Endothelial cell of umbilical vein (primary cell): ENCODE measurements around the gene POLR3B. TPM values are rescaled to one million over a fixed set of nuclear protein-coding genes. Genes with fewer than 3 reads are reported as not detected.

Source experiments
- BruUV-seq: library from RNA; stranded (reverse); fragments of 400-500 nt; replicated peaks from 2 replicates; lab custom pipeline; 2021; lab: Mats Ljungman, UMichigan
- CTCF ChIA-PET: fragments of 300-600, 350-600 bp; sonication (Branson Sonifier 250); formaldehyde crosslinking; loops from one replicate; lab custom pipeline; 2021; ENCODE audit warnings: antibody characterized with exemption, inconsistent platforms; lab: Charles Lee
- POLR2A ChIA-PET: fragments of 300-600, 350-600 bp; sonication (Branson Sonifier 250); formaldehyde crosslinking; loops from one replicate; lab custom pipeline; 2021; ENCODE audit warnings: antibody characterized with exemption, inconsistent platforms; lab: Charles Lee
- DNase-seq: peaks from one replicate; pipeline ENCODE4 v3.0.0-alpha.2; 2011; ENCODE audit warnings: low read depth, low spot score
- FAIRE-seq: peaks from 2 replicates; lab custom pipeline; 2011; peaks lifted over from hg19 to GRCh38; lab: Jason Lieb, UNC
- H2AFZ ChIP-seq: 2 replicates; pipeline ENCODE4 v1.6.0; 2012; ENCODE audit warnings: low read depth, low read length, control low read depth, inconsistent platforms
- H3K27ac ChIP-seq: 2 replicates; pipeline ENCODE4 v1.5.1; 2011; ENCODE audit warnings: low read depth, mild to moderate bottlenecking, control low read depth, low read length, moderate library complexity; ENCODE audit not compliant: insufficient read depth
- H3K27me3 ChIP-seq, 2 experiments: 2 replicates each; pipeline versions ENCODE4 v1.6.0 to v1.6.1; 2011; ENCODE audit warnings: low read length in 2 of 2, mixed read lengths in 1 of 2; ENCODE audit not compliant: control insufficient read depth in 2 of 2, insufficient read depth in 2 of 2
- H3K36me3 ChIP-seq, 2 experiments: 2 replicates in 1 of 2; 3 replicates in 1 of 2; pipeline ENCODE4 v1.5.1; 2011; ENCODE audit warnings: low read length in 2 of 2, mild to moderate bottlenecking in 1 of 2, moderate library complexity in 1 of 2; ENCODE audit not compliant: control insufficient read depth in 2 of 2, insufficient read depth in 2 of 2; ENCODE audit errors: extremely low read depth in 1 of 2
- H3K4me1 ChIP-seq: 3 replicates; pipeline ENCODE4 v1.5.1; 2011; ENCODE audit warnings: mild to moderate bottlenecking, low read length; ENCODE audit not compliant: control insufficient read depth, insufficient read depth; ENCODE audit errors: extremely low read depth
- H3K4me2 ChIP-seq: 2 replicates; pipeline ENCODE4 v1.6.1; 2011; ENCODE audit warnings: low read length, control low read depth, mixed read lengths; ENCODE audit not compliant: insufficient read depth
- H3K4me3 ChIP-seq, 3 experiments: fragments of 200-600 bp in 1 of 3; sonication (generic), shearing (Covaris generic) in 1 of 3; replicated peaks in 1 of 3; 2 replicates each; pipeline ENCODE4 v1.5.1; 2011 to 2016; ENCODE audit warnings: control low read depth in 3 of 3, low read length in 3 of 3, mild to moderate bottlenecking in 2 of 3, inconsistent platforms in 1 of 3, low read depth in 1 of 3, moderate library complexity in 1 of 3; ENCODE audit not compliant: insufficient read depth in 1 of 3
- H3K79me2 ChIP-seq: 2 replicates; pipeline ENCODE4 v1.6.0; 2012; ENCODE audit warnings: low read length, inconsistent platforms; ENCODE audit not compliant: control insufficient read depth, insufficient read depth
- H3K9ac ChIP-seq: replicated peaks from 2 replicates; pipeline ENCODE3; 2011; ENCODE audit warnings: low read length, control low read depth; ENCODE audit not compliant: insufficient read depth; ENCODE audit errors: extremely low read depth
- H3K9me1 ChIP-seq: replicated peaks from 3 replicates; pipeline ENCODE4 v1.6.0; 2011; ENCODE audit warnings: mild to moderate bottlenecking, low read length; ENCODE audit not compliant: control insufficient read depth, insufficient read depth; ENCODE audit errors: extremely low read depth
- H3K9me3 ChIP-seq: replicated peaks from 2 replicates; pipeline ENCODE4 v1.5.1; 2012; ENCODE audit warnings: low read length, inconsistent platforms; ENCODE audit not compliant: control insufficient read depth, insufficient read depth
- H4K20me1 ChIP-seq: replicated peaks from 2 replicates; pipeline ENCODE3; 2011; ENCODE audit warnings: mild to moderate bottlenecking, low read length; ENCODE audit not compliant: control insufficient read depth, insufficient read depth; ENCODE audit errors: extremely low read depth
- CTCF ChIP-seq, 2 donors: IDR thresholded peaks; 1 replicate in 1 of 2; 2 replicates in 1 of 2; pipeline ENCODE4 v1.5.1; 2011; ENCODE audit warnings: low read length in 2 of 2, mild to moderate bottlenecking in 2 of 2, moderate library complexity in 2 of 2, control low read depth in 1 of 2, inconsistent platforms in 1 of 2, low read depth in 1 of 2; ENCODE audit not compliant: insufficient read depth in 1 of 2; ENCODE audit errors: extremely low read depth in 1 of 2
- EZH2 ChIP-seq: IDR thresholded peaks from 2 replicates; pipeline ENCODE4 v1.6.1; 2012; ENCODE audit warnings: borderline replicate concordance, low read depth, mild to moderate bottlenecking, moderate library complexity, low read length, inconsistent platforms; ENCODE audit not compliant: severe bottlenecking
- FOS ChIP-seq: IDR thresholded peaks from 2 replicates; pipeline ENCODE4 v1.6.1; 2011; ENCODE audit warnings: mild to moderate bottlenecking, low read length, moderate library complexity, borderline replicate concordance; ENCODE audit not compliant: insufficient read depth
- GATA2 ChIP-seq: IDR thresholded peaks from 2 replicates; pipeline ENCODE4 v1.7.0; 2011; ENCODE audit warnings: low read depth, mild to moderate bottlenecking, moderate library complexity, mixed read lengths, low read length; ENCODE audit not compliant: insufficient read length, insufficient read depth
- JUN ChIP-seq: IDR thresholded peaks from 2 replicates; pipeline ENCODE4 v1.6.1; 2011; ENCODE audit warnings: borderline replicate concordance, low read depth; ENCODE audit not compliant: insufficient read length, insufficient read depth
- MAX ChIP-seq: IDR thresholded peaks from 2 replicates; pipeline ENCODE4 v1.6.1; 2011; ENCODE audit not compliant: insufficient read depth, insufficient read length
- MYC ChIP-seq: IDR thresholded peaks from one replicate; pipeline ENCODE4 v1.6.1; 2011; ENCODE audit warnings: mild to moderate bottlenecking, low read depth, low read length
- POLR2A ChIP-seq: IDR thresholded peaks from 2 replicates; pipeline ENCODE4 v1.6.1; 2012; ENCODE audit warnings: low read depth, mild to moderate bottlenecking, control low read depth, low read length
- POLR2AphosphoS5 ChIP-seq: IDR thresholded peaks from 2 replicates; pipeline ENCODE4 v1.6.1; 2012; ENCODE audit warnings: low read depth, mild to moderate bottlenecking, control low read depth, low read length, moderate library complexity; ENCODE audit not compliant: insufficient read depth
- dilution Hi-C: fragments of 300-500 bp; cut with MboI; formaldehyde crosslinking; loops from one replicate; pipeline ENCODE4 v1.15.0; 2019; ENCODE audit warnings: low sequenced_read_pairs; ENCODE audit not compliant: extremely low pct_ligation_motif_present
- intact Hi-C: fragments of 100-400 bp; cut with micrococcal nuclease; formaldehyde crosslinking; loops from one replicate; pipeline ENCODE4 v1.10.0; 2022
- polyA plus RNA-seq, 4 experiments: library from polyadenylated mRNA; depleted of rRNA in 3 of 4; stranded (reverse) in 3 of 4; unstranded in 1 of 4; fragments of >200 nt; gene quantifications; 2 replicates each; pipeline versions ENCODE4 v1.2.1 to v1.2.3, GENCODE V29; 2011 to 2012; ENCODE audit warnings: missing spikeins in 1 of 4
- total RNA-seq: library from RNA; stranded (reverse); gene quantifications from 2 replicates; pipeline ENCODE4 v1.2.3, GENCODE V29; 2021

POLR3B gene
- total and polyA plus RNA-seq, 2 donors (not counting 3 experiments of a cell fraction or from before 2014, with no cell fraction given), result 6.0 to 12.3 TPM

- Histone ChIP-seq H3K27ac (no peak overlapping the region), H3K9me3 (no peaks in the 10 kb centered on the region), H3K36me3 (no peaks in the 10 kb centered on the region), H3K79me2 (no peaks in the 10 kb centered on the region), H3K9me1 (no peaks in the 10 kb centered on the region), H3K27me3 (no peaks in the 10 kb centered on the region), H3K4me2 (no peak overlapping the region), H3K4me1 (no peaks in the 10 kb centered on the region), H3K4me3 (no peak overlapping the region), H2AFZ (no peak overlapping the region), H4K20me1 (no peaks in the 10 kb centered on the region), H3K9ac (no peak overlapping the region)
- POLR2A ChIA-PET, result no interaction called here
- CTCF ChIA-PET, result interaction anchor here (1.2 kb wide), 1 partner anchor 11 kb away, joined by 3 read pairs; no protein-coding TSS in a partner anchor
- no peak for FAIRE-seq
- dilution Hi-C loops (no loop called here), intact Hi-C loops (no loop called here)
- TF ChIP-seq CTCF (IDR thresholded peaks at IDR 0.05; ENCODE audit: extremely low read depth in 1 of 2, insufficient read depth in 1 of 2, low read depth in 1 of 2, low read length in 2 of 2), result no peak
- TF ChIP-seq MAX, result no peak
- TF ChIP-seq POLR2AphosphoS5, result no peak
- TF ChIP-seq EZH2, result no peak
- no peak for TF ChIP-seq JUN
- no peak for TF ChIP-seq GATA2
- TF ChIP-seq MYC, result no peak
- TF ChIP-seq POLR2A, result no peak
- no peak for TF ChIP-seq FOS
- no peak for DNase-seq
- no TSS peak for BruUV-seq
These were observed 130.1 kb downstream of the POLR3B start for GRCh38 chr12:106487664-106488063.
